Breast epithelium (tissue), 3 donors: ENCODE measurements around the gene NBEAL1.

ENCODE experiments used
- POLR2A ChIP-seq: fragments of 450-650 bp; IDR thresholded peaks from one replicate; pipeline ENCODE4 v1.6.1; 2016; ENCODE audit warnings: antibody characterized with exemption, mild to moderate bottlenecking, moderate library complexity
- TF ChIP-seq, protein P1 (sequence below), 3 donors: fragments of 450-650 bp; IDR thresholded peaks; one replicate each; pipeline ENCODE4 v1.5.1; 2016 to 2017; ENCODE audit warnings: antibody characterized with exemption in 3 of 3, mild to moderate bottlenecking in 3 of 3, moderate library complexity in 3 of 3

DNA sequence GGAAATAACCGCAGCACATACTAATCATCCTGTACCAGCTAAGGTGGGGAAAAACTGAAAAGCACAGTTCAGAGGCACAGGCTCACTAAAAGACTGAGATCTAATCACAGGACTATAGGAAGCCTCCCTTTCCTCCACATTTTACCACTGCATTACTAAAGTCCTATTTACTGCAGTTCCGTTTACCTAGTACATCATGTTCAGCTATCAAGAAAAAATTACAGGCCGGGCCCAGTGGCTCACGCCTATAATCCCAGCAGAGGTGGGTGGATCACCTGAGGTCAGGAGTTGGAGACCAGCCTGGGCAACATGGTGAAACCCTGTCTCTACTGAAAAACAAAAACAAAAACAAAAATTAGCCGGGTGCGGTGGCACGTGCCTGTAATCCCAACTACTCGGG lies 11.0 kb upstream of the NBEAL1 start:
- TF ChIP-seq, protein P1, sequence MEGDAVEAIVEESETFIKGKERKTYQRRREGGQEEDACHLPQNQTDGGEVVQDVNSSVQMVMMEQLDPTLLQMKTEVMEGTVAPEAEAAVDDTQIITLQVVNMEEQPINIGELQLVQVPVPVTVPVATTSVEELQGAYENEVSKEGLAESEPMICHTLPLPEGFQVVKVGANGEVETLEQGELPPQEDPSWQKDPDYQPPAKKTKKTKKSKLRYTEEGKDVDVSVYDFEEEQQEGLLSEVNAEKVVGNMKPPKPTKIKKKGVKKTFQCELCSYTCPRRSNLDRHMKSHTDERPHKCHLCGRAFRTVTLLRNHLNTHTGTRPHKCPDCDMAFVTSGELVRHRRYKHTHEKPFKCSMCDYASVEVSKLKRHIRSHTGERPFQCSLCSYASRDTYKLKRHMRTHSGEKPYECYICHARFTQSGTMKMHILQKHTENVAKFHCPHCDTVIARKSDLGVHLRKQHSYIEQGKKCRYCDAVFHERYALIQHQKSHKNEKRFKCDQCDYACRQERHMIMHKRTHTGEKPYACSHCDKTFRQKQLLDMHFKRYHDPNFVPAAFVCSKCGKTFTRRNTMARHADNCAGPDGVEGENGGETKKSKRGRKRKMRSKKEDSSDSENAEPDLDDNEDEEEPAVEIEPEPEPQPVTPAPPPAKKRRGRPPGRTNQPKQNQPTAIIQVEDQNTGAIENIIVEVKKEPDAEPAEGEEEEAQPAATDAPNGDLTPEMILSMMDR (IDR thresholded peaks at IDR 0.05), result no peak
- TF ChIP-seq POLR2A, result no peak
